NCI-H2196 (cell line): ENCODE data around the gene FRK.

Experiments used
- DNase-seq: peaks from one replicate; lab custom pipeline; 2025; ENCODE audit not compliant: unreplicated experiment; lab: John Stamatoyannopoulos, UW

The FRK gene

GRCh38 chr6:116036075-116036773 lies 24.5 kb downstream of the FRK start:
- no peak for DNase-seq

- no peak for DNase-seq
These were observed 25.1 kb downstream of the FRK start for GRCh38 chr6:116035616-116036015.

- DNase-seq: no peak
These were observed 26.4 kb downstream of the FRK start for GRCh38 chr6:116034327-116034726.

- DNase-seq: no peak
These were observed 26.9 kb downstream of the FRK start for GRCh38 chr6:116033687-116034303.

GRCh38 chr6:116030770-116031169 lies 29.9 kb downstream of the FRK start:
- DNase-seq: no peak

- no peak for DNase-seq
These were observed 31.2 kb downstream of the FRK start for GRCh38 chr6:116029535-116029934.

- DNase-seq: no peak
These were observed 32.5 kb downstream of the FRK start for GRCh38 chr6:116028233-116028632.

- DNase-seq: no peak
These were observed 32.9 kb downstream of the FRK start for GRCh38 chr6:116027801-116028200.

GRCh38 chr6:116025405-116025804 lies 35.3 kb downstream of the FRK start:
- DNase-seq: no peak

GRCh38 chr6:116022841-116023445 lies 37.7 kb downstream of the FRK start:
- DNase-seq: no peak

GRCh38 chr6:116020738-116021137 lies 40.0 kb downstream of the FRK start:
- no peak for DNase-seq

GRCh38 chr6:116019428-116019827 lies 41.3 kb downstream of the FRK start:
- DNase-seq: no peak

GRCh38 chr6:116018976-116019375 lies 41.7 kb downstream of the FRK start:
- DNase-seq: no peak

- no peak for DNase-seq
These were observed 43.0 kb downstream of the FRK start for GRCh38 chr6:116017546-116018295.

- DNase-seq: peak; percentile 11
These were observed 43.7 kb downstream of the FRK start for GRCh38 chr6:116016846-116017545.

GRCh38 chr6:116015983-116016382 lies 44.7 kb downstream of the FRK start:
- DNase-seq: no peak

GRCh38 chr6:116015561-116015960 lies 45.1 kb downstream of the FRK start:
- DNase-seq: no peak

- no peak for DNase-seq
These were observed 47.7 kb downstream of the FRK start for GRCh38 chr6:116012951-116013350.

GRCh38 chr6:116012471-116012949 lies 48.2 kb downstream of the FRK start:
- no peak for DNase-seq

- no peak for DNase-seq
These were observed 49.2 kb downstream of the FRK start for GRCh38 chr6:116011520-116011919.

- DNase-seq: peak; percentile 69
These were observed 49.8 kb downstream of the FRK start for GRCh38 chr6:116010790-116011401.
